Progenitor cell of endocrine pancreas (in vitro differentiated cells): ENCODE results near the gene PRDX6. TPM values are rescaled to one million over a fixed set of nuclear protein-coding genes. Genes with fewer than 3 reads are reported as not detected.

Experiments
- DNase-seq: peaks from one replicate; pipeline ENCODE4 v3.0.0; 2021; ENCODE audit warnings: low spot score; ENCODE audit not compliant: unreplicated experiment
- H3K27ac Mint-ChIP-seq: 2 replicates; pipeline ENCODE4 v1.8.0; 2021; ENCODE audit warnings: mild to moderate bottlenecking, moderate library complexity, mixed read lengths
- H3K27me3 Mint-ChIP-seq: 2 replicates; pipeline ENCODE4 v1.8.0; 2021; ENCODE audit warnings: mixed read lengths
- H3K36me3 Mint-ChIP-seq: 2 replicates; pipeline ENCODE4 v1.8.0; 2022; ENCODE audit warnings: mixed read lengths; ENCODE audit not compliant: insufficient read depth
- H3K4me1 Mint-ChIP-seq: 2 replicates; pipeline ENCODE4 v1.8.0; 2021; ENCODE audit warnings: low read depth, mixed read lengths
- H3K4me3 Mint-ChIP-seq: 2 replicates; pipeline ENCODE4 v1.8.0; 2021; ENCODE audit warnings: low read depth, mild to moderate bottlenecking, moderate library complexity, mixed read lengths
- H3K9me3 Mint-ChIP-seq: 2 replicates; pipeline ENCODE4 v1.8.0; 2021; ENCODE audit warnings: low read depth, mixed read lengths
- total RNA-seq: library from RNA; stranded (reverse); gene quantifications from 2 replicates; pipeline ENCODE4 v1.2.1, GENCODE V29; 2021
- TF ChIP-seq, protein P1 (sequence below): fragments of 200-600 bp; sonication (generic); IDR thresholded peaks from one replicate; pipeline ENCODE4 v1.5.0; 2021; ENCODE audit warnings: antibody characterized with exemption, mild to moderate bottlenecking; ENCODE audit not compliant: unreplicated experiment

The PRDX6 gene
- total RNA-seq, 1 donor from 2014 or later, result 258 TPM

DNA sequence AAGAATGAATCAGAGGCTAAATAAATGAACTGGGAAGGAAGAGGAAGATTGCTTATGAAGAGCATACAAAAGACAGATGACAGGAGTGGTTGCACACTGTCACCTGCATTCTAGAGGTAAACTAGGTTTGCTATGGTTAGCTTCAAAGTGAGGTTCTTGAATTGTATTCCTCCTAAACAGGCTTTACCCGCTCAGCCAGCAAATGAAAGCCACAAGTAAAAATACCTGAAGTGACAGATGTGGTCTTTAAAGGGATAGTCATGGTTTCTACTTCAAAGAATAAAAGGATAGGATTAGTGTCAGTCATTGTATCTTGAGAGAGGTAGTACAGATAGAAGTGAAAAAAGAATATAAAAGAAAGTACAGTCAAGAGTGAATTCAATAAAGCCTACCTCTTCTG lies 32.4 kb upstream of the PRDX6 start:
- peaks cover 5% of the 10 kb centered on the region for H3K4me1 Mint-ChIP-seq
- H3K27ac Mint-ChIP-seq, result no peak overlapping the region

DNA sequence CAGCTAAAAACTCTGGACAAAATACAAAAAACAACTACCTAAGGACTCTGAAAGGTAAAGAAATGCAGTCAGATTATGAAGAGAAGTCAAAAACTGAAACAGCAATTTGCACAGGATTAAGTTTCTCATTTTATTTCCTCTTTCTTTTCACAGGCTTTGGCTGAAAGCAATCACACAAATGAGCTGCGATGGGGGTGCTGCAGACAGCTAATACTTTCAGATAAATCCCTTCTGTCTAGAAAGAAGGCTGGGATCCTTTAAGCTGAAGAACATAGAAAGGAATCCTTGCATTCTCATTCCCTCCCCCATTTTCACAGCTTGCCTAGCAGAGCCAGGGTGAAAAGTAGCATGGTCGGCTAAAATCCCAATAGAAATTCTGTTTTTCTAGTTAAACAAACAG lies 32.0 kb upstream of the PRDX6 start:
- Mint-ChIP-seq H3K4me3 (no peak overlapping the region), H3K27me3 (no peaks in the 10 kb centered on the region), H3K4me1 (peaks cover 5% of the 10 kb centered on the region), H3K27ac (no peak overlapping the region), H3K36me3 (peaks cover 19% of the 10 kb centered on the region), H3K9me3 (peaks cover 22% of the 10 kb centered on the region)
- TF ChIP-seq, protein P1, sequence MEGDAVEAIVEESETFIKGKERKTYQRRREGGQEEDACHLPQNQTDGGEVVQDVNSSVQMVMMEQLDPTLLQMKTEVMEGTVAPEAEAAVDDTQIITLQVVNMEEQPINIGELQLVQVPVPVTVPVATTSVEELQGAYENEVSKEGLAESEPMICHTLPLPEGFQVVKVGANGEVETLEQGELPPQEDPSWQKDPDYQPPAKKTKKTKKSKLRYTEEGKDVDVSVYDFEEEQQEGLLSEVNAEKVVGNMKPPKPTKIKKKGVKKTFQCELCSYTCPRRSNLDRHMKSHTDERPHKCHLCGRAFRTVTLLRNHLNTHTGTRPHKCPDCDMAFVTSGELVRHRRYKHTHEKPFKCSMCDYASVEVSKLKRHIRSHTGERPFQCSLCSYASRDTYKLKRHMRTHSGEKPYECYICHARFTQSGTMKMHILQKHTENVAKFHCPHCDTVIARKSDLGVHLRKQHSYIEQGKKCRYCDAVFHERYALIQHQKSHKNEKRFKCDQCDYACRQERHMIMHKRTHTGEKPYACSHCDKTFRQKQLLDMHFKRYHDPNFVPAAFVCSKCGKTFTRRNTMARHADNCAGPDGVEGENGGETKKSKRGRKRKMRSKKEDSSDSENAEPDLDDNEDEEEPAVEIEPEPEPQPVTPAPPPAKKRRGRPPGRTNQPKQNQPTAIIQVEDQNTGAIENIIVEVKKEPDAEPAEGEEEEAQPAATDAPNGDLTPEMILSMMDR, result no peak
- no peak for DNase-seq

More for the DNA sequence above, 32.4 kb upstream of the PRDX6 start:
- H3K36me3 Mint-ChIP-seq, result peaks cover 19% of the 10 kb centered on the region
- TF ChIP-seq, protein P1, result no peak
- H3K4me3 Mint-ChIP-seq, result no peak overlapping the region
- H3K9me3 Mint-ChIP-seq, result peaks cover 22% of the 10 kb centered on the region
- no peaks in the 10 kb centered on the region for H3K27me3 Mint-ChIP-seq
- no peak for DNase-seq

DNA sequence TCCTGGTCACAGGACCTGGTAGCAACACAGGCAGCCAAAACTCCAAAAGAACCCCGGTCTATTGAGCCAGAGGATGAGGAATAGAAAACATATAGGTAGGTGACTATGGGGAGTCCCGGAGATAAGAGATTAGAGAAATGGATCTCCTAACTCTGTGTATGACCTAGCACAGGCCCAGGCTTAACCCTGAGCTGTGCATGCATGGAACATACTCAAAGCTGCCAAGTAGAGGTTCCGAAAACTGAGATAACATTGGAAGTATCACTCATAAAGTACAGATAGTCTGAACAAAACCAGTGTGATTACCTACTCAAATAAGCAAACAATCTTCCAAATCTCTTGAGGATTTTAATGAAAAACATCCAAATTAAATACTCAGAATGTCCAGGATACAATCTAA lies 31.5 kb upstream of the PRDX6 start:
- Mint-ChIP-seq H3K36me3 (peaks cover 19% of the 10 kb centered on the region), H3K4me1 (peaks cover 5% of the 10 kb centered on the region), H3K9me3 (peaks cover 22% of the 10 kb centered on the region), H3K27ac (no peak overlapping the region), H3K4me3 (no peak overlapping the region), H3K27me3 (no peaks in the 10 kb centered on the region)
- DNase-seq, result no peak
- TF ChIP-seq, protein P1, result no peak

DNA sequence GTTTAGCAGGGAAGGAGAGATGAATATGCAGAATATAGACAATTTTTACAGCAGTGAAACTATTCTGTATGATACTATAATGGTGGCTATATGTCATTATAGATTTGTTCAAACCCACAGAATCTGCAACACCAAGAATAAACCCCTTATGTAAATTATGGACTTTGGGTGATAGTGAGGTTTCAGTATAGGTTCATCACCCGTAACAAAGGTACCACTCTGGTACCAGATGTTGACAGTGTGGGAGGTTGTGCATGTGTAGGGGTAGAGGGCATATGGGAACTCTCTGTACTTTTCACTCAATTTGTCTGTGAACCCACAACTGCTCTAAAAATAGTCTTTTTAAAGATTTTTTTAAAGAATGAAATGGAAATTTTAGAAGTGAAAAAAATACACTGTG lies 29.9 kb upstream of the PRDX6 start:
- Mint-ChIP-seq H3K27ac (no peak overlapping the region), H3K36me3 (peaks cover 19% of the 10 kb centered on the region), H3K4me1 (peaks cover 5% of the 10 kb centered on the region), H3K27me3 (no peaks in the 10 kb centered on the region), H3K4me3 (no peak overlapping the region), H3K9me3 (peaks cover 22% of the 10 kb centered on the region)
- TF ChIP-seq, protein P1, result no peak
- DNase-seq, result no peak

DNA sequence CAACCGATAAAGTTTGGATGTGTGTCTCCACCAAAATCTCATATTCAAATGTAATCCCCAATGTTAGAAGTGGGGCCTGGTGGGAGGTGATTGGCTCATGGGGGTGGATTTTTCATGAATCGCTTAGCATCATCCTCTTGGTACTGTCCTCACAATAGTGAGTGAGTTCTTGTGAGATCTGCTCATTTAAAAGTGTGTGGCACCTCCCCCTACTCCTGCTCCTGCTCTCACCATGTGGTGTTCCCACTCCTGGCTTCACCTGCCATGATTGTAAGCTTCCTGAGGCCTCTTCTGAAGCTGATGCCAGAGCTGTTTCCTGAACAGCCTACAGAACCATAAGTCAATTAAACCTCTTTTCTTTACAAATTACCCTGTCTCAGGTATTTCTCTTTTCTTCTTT lies 28.2 kb upstream of the PRDX6 start:
- Mint-ChIP-seq H3K27ac (no peak overlapping the region), H3K9me3 (peaks cover 19% of the 10 kb centered on the region), H3K4me3 (no peak overlapping the region), H3K4me1 (peaks cover 5% of the 10 kb centered on the region), H3K36me3 (peaks cover 18% of the 10 kb centered on the region), H3K27me3 (no peaks in the 10 kb centered on the region)
- TF ChIP-seq, protein P1, result no peak
- no peak for DNase-seq
